HG03280 (cell line): ENCODE measurements around the gene NUDT1.

Experiments used
- ATAC-seq: cut with Tn5 transposase; IDR thresholded peaks from one replicate; pipeline ENCODE4 v1.9.1; 2021; ENCODE audit warnings: mild to moderate bottlenecking, moderate library complexity; ENCODE audit not compliant: unreplicated experiment

Gene NUDT1

GRCh38 chr7:2204446-2204845 lies 37.6 kb upstream of the NUDT1 start:
- no peak for ATAC-seq

DNA sequence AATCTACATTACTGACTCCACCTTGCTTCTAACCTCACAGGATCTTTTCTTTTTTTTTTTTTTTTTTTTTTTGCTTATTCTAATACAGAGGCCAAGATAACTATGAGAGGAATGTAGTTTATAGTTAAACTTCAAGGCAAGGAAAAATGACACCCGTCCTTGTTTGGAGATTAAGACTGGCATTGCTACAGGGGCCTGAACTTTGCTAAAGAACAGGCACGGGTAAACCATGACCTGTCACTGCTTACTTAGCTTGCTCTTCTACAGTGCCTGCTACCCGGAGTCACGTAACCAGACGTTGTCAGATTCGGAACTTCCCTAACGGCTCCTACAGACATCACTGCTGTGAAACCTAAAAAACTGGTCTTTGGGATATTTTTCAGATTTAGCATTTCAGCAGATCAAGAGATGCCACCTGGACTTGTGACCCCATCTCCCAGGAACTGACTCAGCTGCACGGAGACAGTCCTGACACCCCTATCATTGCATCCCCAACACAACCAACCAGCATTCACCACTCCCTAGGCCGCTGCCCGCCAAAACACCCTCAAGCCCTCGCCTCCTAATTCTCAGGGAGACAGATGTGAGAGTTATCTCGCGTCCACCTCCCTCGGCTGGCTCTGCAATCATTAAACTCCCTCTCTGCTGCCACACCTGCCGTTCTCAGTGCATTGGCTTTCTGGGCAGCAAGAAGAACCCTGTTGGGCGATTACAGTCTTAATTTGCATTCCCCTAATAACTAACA lies 36.8 kb upstream of the NUDT1 start:
- ATAC-seq, result no peak

GRCh38 chr7:2208712-2209111 lies 33.3 kb upstream of the NUDT1 start:
- no peak for ATAC-seq

GRCh38 chr7:2209146-2209960 lies 32.7 kb upstream of the NUDT1 start:
- ATAC-seq, result peak; percentile 69

- ATAC-seq, result peak; percentile 13
These were observed 32.1 kb upstream of the NUDT1 start for GRCh38 chr7:2209961-2210323.

- ATAC-seq, result no peak
These were observed 31.3 kb upstream of the NUDT1 start for GRCh38 chr7:2210551-2211258.

DNA sequence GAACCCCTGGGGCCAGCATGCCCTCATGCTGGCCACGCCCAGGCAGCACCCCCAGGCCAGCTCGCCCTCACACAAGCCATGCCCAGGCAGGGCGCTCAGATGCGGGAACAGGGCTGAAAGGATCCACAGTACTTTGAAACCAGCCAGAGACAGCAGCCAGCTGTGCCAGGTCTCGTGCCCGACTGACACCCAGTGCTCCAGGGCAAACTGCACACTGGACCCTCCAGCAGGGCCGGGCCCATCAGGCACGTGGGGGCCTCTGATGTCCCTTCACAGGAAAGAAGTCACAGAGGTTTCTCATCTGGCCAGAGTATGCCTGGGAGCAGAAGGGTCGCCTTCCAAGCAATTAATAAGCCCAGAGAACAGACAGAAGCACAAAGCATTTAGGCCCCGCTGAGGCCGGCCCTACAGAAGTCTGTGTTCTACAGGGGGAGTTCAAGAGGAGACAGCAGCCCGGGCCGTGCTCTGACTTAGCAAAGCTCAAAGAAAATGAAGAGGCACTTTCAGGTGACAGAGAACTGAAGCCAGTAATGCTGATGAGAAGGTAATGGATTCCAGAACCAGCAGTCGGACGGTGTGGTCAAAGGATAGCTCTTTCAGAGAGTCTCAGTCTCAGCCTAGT lies 30.7 kb upstream of the NUDT1 start:
- no peak for ATAC-seq

DNA sequence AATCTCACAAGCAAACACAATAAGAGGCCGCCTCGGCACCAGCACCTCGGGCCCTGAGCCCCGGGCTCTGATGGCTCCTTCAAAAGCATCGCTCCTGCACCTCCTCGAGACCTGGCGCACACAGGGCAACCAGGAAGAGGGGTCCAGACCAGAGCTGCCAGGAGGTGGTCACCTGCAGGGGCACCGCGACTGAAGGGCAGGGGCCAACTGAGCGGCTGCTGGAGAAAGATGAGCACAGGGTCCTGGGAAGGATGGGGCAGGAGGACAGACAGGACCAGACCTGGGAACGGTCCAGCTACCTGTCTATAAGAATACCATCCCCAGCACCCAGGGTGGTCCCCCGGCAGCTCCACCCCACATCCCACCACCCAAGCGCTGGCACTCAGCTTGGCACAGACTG lies 30.1 kb upstream of the NUDT1 start:
- ATAC-seq, result no peak

DNA sequence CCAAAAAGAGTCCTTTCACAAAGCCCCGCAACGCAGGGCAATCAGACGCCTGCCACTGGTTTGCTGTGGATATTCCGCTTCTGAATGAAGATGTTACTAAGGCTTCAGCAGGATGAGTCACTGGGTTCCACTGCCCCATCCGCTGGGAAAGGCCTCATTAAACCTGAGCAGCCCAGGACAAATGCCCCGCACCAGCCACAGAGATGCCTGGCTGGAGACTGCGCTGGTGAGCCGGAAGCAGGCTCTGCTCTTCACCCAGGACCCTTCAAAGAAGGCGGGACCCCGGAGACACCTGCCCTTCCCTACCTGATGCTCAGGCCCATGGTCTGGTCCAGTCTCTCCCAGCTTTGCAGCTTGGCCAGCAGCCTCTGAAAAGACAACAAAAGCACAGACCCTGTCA lies 29.1 kb upstream of the NUDT1 start:
- ATAC-seq, result no peak

DNA sequence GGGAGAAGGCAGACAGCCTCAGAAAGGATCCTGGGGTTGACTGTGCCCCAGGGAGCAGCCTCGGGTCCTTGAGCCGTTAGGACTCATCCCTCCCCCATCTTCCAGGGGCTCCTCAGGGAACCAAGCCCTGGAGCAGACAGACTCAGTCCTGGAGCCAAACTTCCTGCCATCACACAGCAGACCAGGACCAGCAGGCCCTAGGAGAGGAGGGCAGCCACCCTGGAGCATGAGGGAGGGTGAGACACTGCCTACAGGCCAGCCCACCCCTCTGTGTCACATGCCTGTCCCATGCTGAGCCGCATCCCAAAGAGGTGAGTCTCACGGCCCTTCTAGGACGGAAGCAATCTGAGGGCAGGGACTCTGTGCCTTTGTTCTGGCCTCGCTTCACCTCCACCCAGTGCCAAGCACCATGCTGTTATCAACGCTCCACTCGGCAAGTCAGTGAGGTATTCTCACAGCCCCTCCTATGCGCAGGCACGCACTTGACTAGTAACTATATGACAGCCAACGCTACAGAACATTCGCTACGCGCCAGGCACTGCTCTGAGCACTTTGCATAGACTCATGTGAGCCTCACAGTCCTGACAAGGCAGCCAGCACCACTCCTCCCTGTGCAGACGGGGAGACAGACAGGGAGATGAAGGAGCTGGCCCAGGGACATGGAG lies 28.3 kb upstream of the NUDT1 start:
- no peak for ATAC-seq

DNA sequence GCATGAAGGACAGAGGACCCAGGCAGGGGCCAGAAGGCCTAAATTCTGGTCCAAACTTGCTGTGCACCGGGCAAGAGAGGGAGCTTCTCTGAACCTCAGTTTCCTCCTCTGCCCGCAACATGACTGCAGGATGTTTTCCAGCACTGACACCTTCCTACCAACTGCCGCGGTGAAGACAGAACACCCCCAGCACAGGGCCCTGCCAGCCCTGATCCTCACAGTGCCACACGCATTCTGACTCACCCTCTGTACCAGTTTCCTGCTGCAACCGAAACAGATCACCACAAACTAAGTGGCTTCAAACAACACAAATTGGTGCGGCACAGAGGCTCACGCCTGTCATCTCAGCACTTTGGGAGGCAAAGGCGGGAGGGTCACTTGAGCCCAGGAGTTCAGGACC lies 27.4 kb upstream of the NUDT1 start:
- ATAC-seq, result no peak

DNA sequence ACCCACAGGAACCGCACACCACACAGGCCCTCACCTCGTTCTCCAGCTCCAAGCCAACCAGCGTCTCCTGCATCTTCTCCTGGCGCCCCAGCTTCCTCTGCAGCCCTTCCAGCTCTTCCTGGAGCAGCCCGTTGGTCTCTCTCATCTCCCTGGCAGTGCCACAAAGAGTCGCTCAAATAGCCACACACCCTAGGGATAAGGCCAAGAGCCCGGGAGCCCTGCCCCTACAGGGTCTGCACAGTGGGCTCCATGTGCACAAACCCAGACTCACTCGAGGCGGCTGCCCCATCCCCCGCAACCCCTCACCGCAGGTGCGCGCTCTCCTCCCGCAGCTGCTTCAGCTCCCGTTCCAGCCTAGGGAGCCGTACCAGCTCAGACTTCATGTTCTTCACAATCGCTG lies 26.2 kb upstream of the NUDT1 start:
- ATAC-seq, result no peak

DNA sequence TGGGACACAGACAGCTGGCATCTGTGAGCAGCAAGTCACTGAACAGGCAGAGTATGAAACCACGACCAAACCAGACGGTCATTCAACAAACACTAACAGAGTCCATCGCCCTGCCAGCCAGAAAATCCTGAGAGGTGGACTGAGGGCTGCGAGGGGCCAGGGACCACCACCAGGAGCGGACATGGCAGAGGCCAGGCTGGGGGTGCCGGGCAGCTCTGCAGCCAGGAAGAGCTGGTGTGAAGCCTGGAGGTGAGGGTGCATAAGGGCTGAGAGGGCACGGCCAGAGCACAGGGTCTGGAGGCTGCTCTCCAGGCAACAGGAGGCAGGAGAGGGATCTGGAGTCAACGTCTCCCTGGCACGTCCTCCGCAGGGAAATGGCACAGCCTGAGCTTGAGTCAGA lies 24.8 kb upstream of the NUDT1 start:
- no peak for ATAC-seq

DNA sequence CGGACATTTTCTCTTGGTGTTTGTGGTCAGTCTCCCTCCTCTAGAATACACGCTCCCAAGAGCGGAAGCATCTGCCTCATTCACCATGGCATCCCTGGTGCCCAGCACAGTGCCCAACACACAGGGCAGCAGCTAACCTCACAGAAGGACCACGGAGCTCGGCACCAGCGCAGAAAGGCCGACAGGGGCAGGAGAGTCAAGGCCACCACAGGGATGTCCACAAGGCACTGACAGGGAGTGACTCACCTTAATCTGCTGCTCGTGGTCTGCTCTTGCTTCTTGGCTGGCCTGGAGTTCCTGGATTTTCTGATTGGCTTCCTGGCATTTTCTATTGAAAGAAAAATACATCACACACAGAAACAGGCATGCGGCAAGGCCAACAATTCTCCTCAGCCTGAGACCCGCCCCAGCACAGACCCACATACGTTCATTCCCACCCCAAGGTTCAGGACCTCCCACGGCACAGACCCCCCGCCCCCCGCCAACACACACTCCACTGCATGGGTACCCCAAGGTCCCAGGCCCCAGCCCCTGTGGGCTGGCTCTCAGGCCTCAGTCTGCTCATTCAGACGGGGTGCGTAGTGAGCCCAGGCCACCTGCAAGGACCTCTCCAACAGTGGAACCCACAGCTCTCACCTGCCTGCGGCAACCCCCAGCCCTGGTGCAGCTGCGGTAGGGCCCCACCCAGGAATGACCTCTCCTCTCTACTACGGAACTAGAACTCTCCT lies 24.1 kb upstream of the NUDT1 start:
- no peak for ATAC-seq

- no peak for ATAC-seq
These were observed 23.6 kb upstream of the NUDT1 start for GRCh38 chr7:2218444-2218785.

DNA sequence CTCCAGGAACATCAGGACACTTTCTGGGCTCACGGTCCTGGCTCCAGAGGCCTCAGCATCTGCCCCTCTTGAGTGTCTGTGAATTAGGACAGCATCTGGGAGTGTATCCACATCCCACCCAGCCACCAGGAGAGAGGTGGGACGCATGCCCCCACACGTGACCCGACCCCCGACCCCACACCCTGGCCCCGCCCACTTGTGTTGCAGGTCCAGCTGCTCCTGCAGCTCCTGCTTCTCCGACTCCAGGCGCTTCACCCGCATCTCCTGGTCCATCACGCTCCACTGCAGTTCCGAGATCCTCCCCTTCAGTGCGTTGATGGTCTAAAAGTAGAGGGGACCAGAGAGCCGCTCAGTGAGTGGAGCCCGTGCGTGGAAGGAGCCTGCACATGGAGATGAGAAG lies 22.9 kb upstream of the NUDT1 start:
- no peak for ATAC-seq

GRCh38 chr7:2219606-2220005 lies 22.4 kb upstream of the NUDT1 start:
- no peak for ATAC-seq

DNA sequence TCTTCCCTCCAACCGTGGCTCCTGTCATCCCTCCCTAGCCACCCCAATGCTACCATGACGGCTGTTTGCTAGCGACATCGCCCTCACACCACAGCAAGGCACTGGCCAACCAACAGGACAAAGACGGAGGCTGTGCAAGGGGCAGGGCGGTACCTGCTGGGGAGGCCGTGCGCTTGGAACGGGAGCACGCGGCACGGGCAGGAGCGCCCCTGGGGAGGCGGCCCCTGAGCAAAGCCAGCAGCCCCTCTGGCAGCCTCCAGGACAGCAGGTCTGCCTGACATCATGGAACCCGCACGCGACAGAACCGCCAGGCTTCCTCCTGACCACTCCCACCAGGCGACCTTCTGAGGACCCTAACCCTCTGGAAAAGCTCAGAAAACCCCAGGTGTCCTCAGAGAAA lies 22.0 kb upstream of the NUDT1 start:
- no peak for ATAC-seq

DNA sequence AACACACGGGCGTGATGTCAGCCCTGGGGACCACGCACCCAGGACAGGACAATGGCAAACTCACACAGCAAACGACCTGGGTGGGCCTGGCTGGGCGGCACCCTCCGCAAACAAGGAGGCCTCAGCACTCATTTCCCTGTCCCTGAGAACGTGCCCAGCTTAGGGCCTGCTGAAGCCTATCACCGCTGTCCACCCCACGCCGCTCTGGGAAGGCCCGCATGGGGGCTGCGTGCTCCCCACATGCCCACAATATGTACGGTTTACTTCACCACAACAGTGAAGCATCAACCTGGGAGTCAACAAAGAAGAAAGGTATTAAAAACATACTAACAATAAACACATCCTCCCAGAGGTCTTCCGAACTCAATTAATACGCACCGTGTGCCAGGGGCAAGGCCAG lies 21.5 kb upstream of the NUDT1 start:
- ATAC-seq, result no peak

DNA sequence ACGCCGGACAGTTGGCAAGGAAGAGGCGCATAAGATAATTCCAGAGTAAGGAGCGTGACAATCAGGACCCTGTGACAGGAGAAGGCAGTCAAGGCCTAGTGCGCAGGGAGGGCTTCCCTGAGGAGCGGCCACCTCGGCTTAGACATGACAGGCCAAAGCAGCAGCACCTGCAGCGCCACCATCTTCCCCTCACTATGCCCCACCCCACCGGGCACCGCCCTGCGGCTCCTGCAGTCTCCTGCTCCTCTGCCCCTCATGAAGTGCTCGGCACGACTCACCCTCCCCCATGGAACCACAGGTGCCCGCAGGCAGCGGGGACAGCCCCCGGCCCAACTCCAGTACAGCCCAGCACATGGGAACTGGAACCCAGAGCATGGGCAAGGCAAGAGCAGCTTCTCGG lies 21.1 kb upstream of the NUDT1 start:
- no peak for ATAC-seq
